ENCODE data around the gene EXOC4. TPM values are rescaled to one million over a fixed set of nuclear protein-coding genes. Genes with fewer than 3 reads are reported as not detected.

EXOC4 gene
- polyA plus RNA-seq, 2 donors: 11.1 to 19.0 TPM

GRCh38 chr7:134081695-134082094 is 828.8 kb downstream of the EXOC4 start:
- Histone ChIP-seq H3K4me3 (ENCODE audit: low read depth in 1 of 2, low read length in 2 of 2) (no peak overlapping the region), H3K9me3 (ENCODE audit: control insufficient read depth in 2 of 2, insufficient read depth in 1 of 2, low read depth in 1 of 2, low read length in 1 of 2) (no peaks in the 10 kb centered on the region), H3K27me3 (ENCODE audit: control insufficient read depth in 1 of 2, insufficient read depth in 2 of 2, low read length in 2 of 2) (no peaks in the 10 kb centered on the region), H3K4me1 (ENCODE audit: control insufficient read depth in 2 of 2, insufficient read depth in 2 of 2, low read length in 1 of 2) (no peaks in the 10 kb centered on the region), H3K36me3 (ENCODE audit: control insufficient read depth in 2 of 2, insufficient read depth in 2 of 2, low read length in 1 of 2) (no peaks in the 10 kb centered on the region), H3K27ac (ENCODE audit: low read depth in 2 of 2, low read length in 1 of 2) (no peak overlapping the region)
- 97 to 100% methylated on average over 1 of the region's 1 CpG for WGBS, 2 donors

DNA sequence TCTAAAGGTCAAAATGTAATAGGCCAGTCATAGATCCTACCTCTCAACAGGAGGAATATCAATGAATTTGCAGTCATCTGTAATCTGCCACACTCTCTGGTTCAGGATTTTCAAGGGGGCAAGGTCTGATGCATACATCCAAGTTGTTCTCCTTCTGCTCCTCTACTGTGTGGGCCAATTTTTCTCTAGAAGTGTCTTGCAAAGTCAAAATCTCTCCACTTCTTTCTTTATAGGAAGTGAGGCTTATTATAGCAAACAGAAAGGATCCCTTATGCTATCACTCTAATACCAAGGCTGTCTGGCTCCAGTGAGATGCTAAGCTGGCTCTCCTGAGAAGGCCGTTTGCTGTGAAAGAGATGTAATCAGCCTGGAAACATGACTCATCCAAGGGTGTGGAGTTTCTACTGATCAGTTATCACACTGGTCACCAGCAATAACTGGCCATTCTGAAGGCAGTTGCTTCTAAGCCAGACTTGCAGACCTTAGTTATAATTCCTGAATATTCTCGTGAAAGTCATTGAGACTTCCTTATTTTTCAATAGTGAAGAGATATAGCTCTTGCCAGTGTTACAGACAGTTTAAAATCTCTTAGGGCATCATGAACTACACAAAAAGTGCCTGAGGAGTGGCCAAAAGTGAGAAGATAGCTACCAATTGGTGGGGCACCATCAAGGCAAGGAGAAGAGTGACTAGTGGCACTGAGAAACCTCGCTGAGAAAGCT is 831.0 kb downstream of the EXOC4 start:
- H3K9me3 ChIP-seq (ENCODE audit: control insufficient read depth in 2 of 2, insufficient read depth in 1 of 2, low read depth in 1 of 2, low read length in 1 of 2): no peaks in the 10 kb centered on the region
- H3K36me3 ChIP-seq (ENCODE audit: control insufficient read depth in 2 of 2, insufficient read depth in 2 of 2, low read length in 1 of 2): no peaks in the 10 kb centered on the region
- no peak overlapping the region for H3K27ac ChIP-seq (ENCODE audit: low read depth in 2 of 2, low read length in 1 of 2)
- H3K4me3 ChIP-seq (ENCODE audit: low read depth in 1 of 2, low read length in 2 of 2): no peak overlapping the region
- no peaks in the 10 kb centered on the region for H3K4me1 ChIP-seq (ENCODE audit: control insufficient read depth in 2 of 2, insufficient read depth in 2 of 2, low read length in 1 of 2)
- WGBS, 2 donors: 75 to 84% methylated on average over 3 of the region's 3 CpGs
- H3K27me3 ChIP-seq (ENCODE audit: control insufficient read depth in 1 of 2, insufficient read depth in 2 of 2, low read length in 2 of 2): no peaks in the 10 kb centered on the region

DNA sequence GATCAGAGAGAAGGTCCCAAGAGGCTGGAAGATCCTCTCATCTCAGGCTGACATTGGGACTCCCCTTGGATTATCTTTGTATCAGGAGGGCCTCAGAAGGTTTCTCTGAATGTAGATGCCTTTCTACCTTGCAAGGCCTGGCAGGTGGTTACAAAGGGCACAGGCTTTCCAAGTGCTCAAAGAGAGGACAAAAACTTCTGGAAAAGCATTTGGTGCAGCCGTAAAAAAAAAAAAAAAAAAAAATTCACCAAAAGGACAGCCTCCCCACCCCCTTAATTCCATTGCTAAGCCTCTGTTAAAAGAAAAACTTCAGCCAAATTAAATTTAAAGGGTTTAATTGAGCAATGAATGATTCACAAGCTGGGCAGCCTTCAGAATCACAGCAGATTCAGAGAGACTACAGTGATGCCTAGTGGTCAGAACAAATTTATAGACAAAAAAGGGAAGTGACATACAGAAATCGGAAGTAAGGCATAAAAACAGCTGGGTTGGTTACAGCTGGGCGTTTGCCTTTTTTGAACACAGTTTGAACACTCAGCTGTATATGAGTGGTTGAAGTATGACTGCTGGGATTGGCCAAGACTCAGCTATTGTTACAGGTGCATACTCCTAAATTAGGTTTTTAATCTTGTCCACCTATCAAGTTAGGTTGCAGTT is 831.7 kb downstream of the EXOC4 start:
- Histone ChIP-seq H3K27me3 (ENCODE audit: control insufficient read depth in 1 of 2, insufficient read depth in 2 of 2, low read length in 2 of 2) (no peaks in the 10 kb centered on the region), H3K4me3 (ENCODE audit: low read depth in 1 of 2, low read length in 2 of 2) (no peak overlapping the region), H3K9me3 (ENCODE audit: control insufficient read depth in 2 of 2, insufficient read depth in 1 of 2, low read depth in 1 of 2, low read length in 1 of 2) (no peaks in the 10 kb centered on the region), H3K36me3 (ENCODE audit: control insufficient read depth in 2 of 2, insufficient read depth in 2 of 2, low read length in 1 of 2) (no peaks in the 10 kb centered on the region), H3K27ac (ENCODE audit: low read depth in 2 of 2, low read length in 1 of 2) (no peak overlapping the region), H3K4me1 (ENCODE audit: control insufficient read depth in 2 of 2, insufficient read depth in 2 of 2, low read length in 1 of 2) (no peaks in the 10 kb centered on the region)
- WGBS, 2 donors: 80 to 84% methylated on average over 3 of the region's 3 CpGs

GRCh38 chr7:134085311-134085710 is 832.4 kb downstream of the EXOC4 start:
- Histone ChIP-seq H3K36me3 (ENCODE audit: control insufficient read depth in 2 of 2, insufficient read depth in 2 of 2, low read length in 1 of 2) (no peaks in the 10 kb centered on the region), H3K9me3 (ENCODE audit: control insufficient read depth in 2 of 2, insufficient read depth in 1 of 2, low read depth in 1 of 2, low read length in 1 of 2) (no peaks in the 10 kb centered on the region), H3K27me3 (ENCODE audit: control insufficient read depth in 1 of 2, insufficient read depth in 2 of 2, low read length in 2 of 2) (no peaks in the 10 kb centered on the region), H3K27ac (ENCODE audit: low read depth in 2 of 2, low read length in 1 of 2) (no peak overlapping the region), H3K4me3 (ENCODE audit: low read depth in 1 of 2, low read length in 2 of 2) (no peak overlapping the region), H3K4me1 (ENCODE audit: control insufficient read depth in 2 of 2, insufficient read depth in 2 of 2, low read length in 1 of 2) (no peaks in the 10 kb centered on the region)

DNA sequence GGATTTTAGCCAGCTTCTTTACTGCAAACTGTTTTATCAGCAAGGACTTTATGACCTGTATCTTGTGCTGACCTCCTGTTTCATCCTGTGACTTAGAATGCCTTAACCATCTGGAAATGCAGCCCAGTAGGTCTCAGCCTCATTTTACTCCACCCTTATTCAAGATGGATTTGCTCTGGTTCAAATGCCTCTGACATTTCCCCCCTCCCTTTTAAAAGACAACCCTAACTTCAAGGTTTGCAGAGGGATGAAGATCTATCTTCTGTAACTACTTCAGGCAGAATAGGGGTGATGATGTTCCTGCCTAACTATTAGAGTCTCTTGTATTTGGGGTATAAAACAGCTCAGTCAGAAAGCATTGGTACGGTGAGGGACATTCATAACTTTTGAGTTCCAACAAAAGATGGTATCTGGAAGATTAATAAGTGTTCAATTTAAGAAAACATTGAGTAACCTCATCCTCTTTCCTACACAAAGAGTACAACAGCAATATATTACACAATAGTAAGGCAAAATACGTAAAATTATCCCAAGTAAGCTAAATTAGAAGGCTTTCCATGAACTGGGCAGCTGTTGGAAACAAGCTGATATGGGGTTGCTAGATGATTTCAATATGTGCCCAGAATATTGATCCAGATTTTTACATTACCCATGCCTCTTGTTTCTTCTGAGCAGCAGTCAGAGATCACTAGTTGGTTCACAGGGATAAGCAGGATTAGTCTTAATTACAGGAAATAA is 834.3 kb downstream of the EXOC4 start:
- Histone ChIP-seq H3K36me3 (ENCODE audit: control insufficient read depth in 2 of 2, insufficient read depth in 2 of 2, low read length in 1 of 2) (no peaks in the 10 kb centered on the region), H3K27me3 (ENCODE audit: control insufficient read depth in 1 of 2, insufficient read depth in 2 of 2, low read length in 2 of 2) (no peaks in the 10 kb centered on the region), H3K27ac (ENCODE audit: low read depth in 2 of 2, low read length in 1 of 2) (no peak overlapping the region), H3K9me3 (ENCODE audit: control insufficient read depth in 2 of 2, insufficient read depth in 1 of 2, low read depth in 1 of 2, low read length in 1 of 2) (no peaks in the 10 kb centered on the region), H3K4me3 (ENCODE audit: low read depth in 1 of 2, low read length in 2 of 2) (no peak overlapping the region), H3K4me1 (ENCODE audit: control insufficient read depth in 2 of 2, insufficient read depth in 2 of 2, low read length in 1 of 2) (no peaks in the 10 kb centered on the region)
- WGBS, 2 donors: 91 to 94% methylated on average over 2 of the region's 2 CpGs

GRCh38 chr7:134088199-134088598 is 835.3 kb downstream of the EXOC4 start:
- Histone ChIP-seq H3K4me3 (ENCODE audit: low read depth in 1 of 2, low read length in 2 of 2) (no peak overlapping the region), H3K9me3 (ENCODE audit: control insufficient read depth in 2 of 2, insufficient read depth in 1 of 2, low read depth in 1 of 2, low read length in 1 of 2) (no peaks in the 10 kb centered on the region), H3K27ac (ENCODE audit: low read depth in 2 of 2, low read length in 1 of 2) (no peak overlapping the region), H3K36me3 (ENCODE audit: control insufficient read depth in 2 of 2, insufficient read depth in 2 of 2, low read length in 1 of 2) (no peaks in the 10 kb centered on the region), H3K27me3 (ENCODE audit: control insufficient read depth in 1 of 2, insufficient read depth in 2 of 2, low read length in 2 of 2) (no peaks in the 10 kb centered on the region), H3K4me1 (ENCODE audit: control insufficient read depth in 2 of 2, insufficient read depth in 2 of 2, low read length in 1 of 2) (no peaks in the 10 kb centered on the region)

DNA sequence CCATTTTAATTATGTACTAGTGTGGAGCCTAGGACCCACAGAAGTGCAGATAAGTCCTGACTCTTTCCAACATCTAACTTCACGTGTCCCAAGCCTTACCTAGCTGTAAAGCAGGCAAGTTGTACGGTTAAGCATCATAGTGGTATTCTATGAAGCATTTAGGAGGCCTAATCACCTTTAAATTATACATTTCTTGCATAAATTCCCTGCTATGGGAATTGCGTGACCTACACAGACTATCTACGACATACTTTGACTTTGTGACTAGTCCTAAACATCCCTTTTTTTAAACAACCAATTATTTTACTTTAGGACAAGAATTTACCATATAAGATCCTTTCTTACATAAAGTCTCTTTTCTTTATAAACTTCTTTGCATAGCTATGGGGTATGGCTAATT is 836.6 kb downstream of the EXOC4 start:
- no peak overlapping the region for H3K4me3 ChIP-seq (ENCODE audit: low read depth in 1 of 2, low read length in 2 of 2)
- H3K27ac ChIP-seq (ENCODE audit: low read depth in 2 of 2, low read length in 1 of 2): no peak overlapping the region
- 75 to 82% methylated on average over 4 of the region's 4 CpGs for WGBS, 2 donors
- no peaks in the 10 kb centered on the region for H3K4me1 ChIP-seq (ENCODE audit: control insufficient read depth in 2 of 2, insufficient read depth in 2 of 2, low read length in 1 of 2)
- H3K9me3 ChIP-seq (ENCODE audit: control insufficient read depth in 2 of 2, insufficient read depth in 1 of 2, low read depth in 1 of 2, low read length in 1 of 2): no peaks in the 10 kb centered on the region
- H3K36me3 ChIP-seq (ENCODE audit: control insufficient read depth in 2 of 2, insufficient read depth in 2 of 2, low read length in 1 of 2): no peaks in the 10 kb centered on the region
- H3K27me3 ChIP-seq (ENCODE audit: control insufficient read depth in 1 of 2, insufficient read depth in 2 of 2, low read length in 2 of 2): no peaks in the 10 kb centered on the region

DNA sequence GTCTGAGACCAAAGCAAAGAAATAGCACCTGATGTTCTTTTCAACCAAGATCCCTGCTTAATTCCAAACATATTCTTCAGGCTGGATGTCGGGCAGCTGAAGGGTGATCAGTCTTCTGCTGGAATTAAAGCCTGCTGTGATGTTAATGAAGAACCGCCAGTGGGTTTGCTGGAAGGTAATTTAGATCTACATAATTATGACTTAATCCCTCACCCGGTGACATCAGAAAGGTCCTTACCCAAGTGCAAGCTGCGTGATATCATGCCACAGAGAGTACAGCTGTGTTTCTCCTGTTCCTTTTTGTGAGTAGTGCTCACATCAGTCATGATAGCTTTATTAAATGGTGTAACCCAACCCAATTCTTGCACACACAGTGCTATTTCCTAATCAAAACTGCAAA is 845.2 kb downstream of the EXOC4 start:
- Histone ChIP-seq H3K27me3 (ENCODE audit: control insufficient read depth in 1 of 2, insufficient read depth in 2 of 2, low read length in 2 of 2) (no peaks in the 10 kb centered on the region), H3K36me3 (ENCODE audit: control insufficient read depth in 2 of 2, insufficient read depth in 2 of 2, low read length in 1 of 2) (no peaks in the 10 kb centered on the region), H3K27ac (ENCODE audit: low read depth in 2 of 2, low read length in 1 of 2) (no peak overlapping the region), H3K9me3 (ENCODE audit: control insufficient read depth in 2 of 2, insufficient read depth in 1 of 2, low read depth in 1 of 2, low read length in 1 of 2) (no peaks in the 10 kb centered on the region), H3K4me3 (ENCODE audit: low read depth in 1 of 2, low read length in 2 of 2) (no peak overlapping the region), H3K4me1 (ENCODE audit: control insufficient read depth in 2 of 2, insufficient read depth in 2 of 2, low read length in 1 of 2) (no peaks in the 10 kb centered on the region)
- 87 to 88% methylated on average over 4 of the region's 4 CpGs for WGBS, 2 donors

- Histone ChIP-seq H3K9me3 (ENCODE audit: control insufficient read depth in 2 of 2, insufficient read depth in 1 of 2, low read depth in 1 of 2, low read length in 1 of 2) (no peaks in the 10 kb centered on the region), H3K27me3 (ENCODE audit: control insufficient read depth in 1 of 2, insufficient read depth in 2 of 2, low read length in 2 of 2) (no peaks in the 10 kb centered on the region), H3K36me3 (ENCODE audit: control insufficient read depth in 2 of 2, insufficient read depth in 2 of 2, low read length in 1 of 2) (no peaks in the 10 kb centered on the region), H3K4me1 (ENCODE audit: control insufficient read depth in 2 of 2, insufficient read depth in 2 of 2, low read length in 1 of 2) (no peaks in the 10 kb centered on the region), H3K27ac (ENCODE audit: low read depth in 2 of 2, low read length in 1 of 2) (no peak overlapping the region), H3K4me3 (ENCODE audit: low read depth in 1 of 2, low read length in 2 of 2) (no peak overlapping the region)
- 51 to 53% methylated on average over 3 of the region's 3 CpGs for WGBS, 2 donors
These were observed 848.8 kb downstream of the EXOC4 start for GRCh38 chr7:134101716-134102115.
